Parathyroid adenoma (tissue), 2 donors: ENCODE measurements around the gene APBB2.

ENCODE experiments used
- H2AFZ ChIP-seq: fragments of 300-600 bp; sonication (generic); one replicate; pipeline ENCODE4 v1.7.0; 2017; ENCODE audit warnings: antibody characterized with exemption, mild to moderate bottlenecking
- H3K27ac ChIP-seq: fragments of 300-600 bp; sonication (generic); one replicate; pipeline ENCODE4 v1.7.0; 2017
- H3K27me3 ChIP-seq: fragments of 300-600 bp; sonication (generic); one replicate; pipeline ENCODE4 v1.7.0; 2017; ENCODE audit warnings: low read length; ENCODE audit not compliant: control insufficient read depth, insufficient read depth
- H3K36me3 ChIP-seq: fragments of 300-600 bp; sonication (generic); one replicate; pipeline ENCODE4 v1.7.0; 2017; ENCODE audit warnings: low read length; ENCODE audit not compliant: control insufficient read depth, insufficient read depth
- H3K4me1 ChIP-seq: fragments of 300-600 bp; sonication (generic); one replicate; pipeline ENCODE4 v1.7.0; 2017; ENCODE audit warnings: control low read depth
- H3K4me2 ChIP-seq: fragments of 300-600 bp; sonication (generic); one replicate; pipeline ENCODE4 v1.7.0; 2017; ENCODE audit warnings: low read length
- H3K4me3 ChIP-seq: fragments of 300-600 bp; sonication (generic); one replicate; pipeline ENCODE4 v1.7.0; 2017; ENCODE audit warnings: low read depth, low read length
- H3K79me2 ChIP-seq: fragments of 300-600 bp; sonication (generic); one replicate; pipeline ENCODE4 v1.7.0; 2017; ENCODE audit warnings: control low read depth
- H3K9ac ChIP-seq: fragments of 300-600 bp; sonication (generic); one replicate; pipeline ENCODE4 v1.7.0; 2017; ENCODE audit warnings: mild to moderate bottlenecking
- H3K9me3 ChIP-seq: fragments of 300-600 bp; sonication (generic); one replicate; pipeline ENCODE4 v1.7.0; 2017; ENCODE audit warnings: low read length; ENCODE audit not compliant: control insufficient read depth
- TF ChIP-seq, protein P1 (sequence below): fragments of 300-600 bp; sonication (generic); IDR thresholded peaks from one replicate; pipeline ENCODE4 v1.7.0; 2017; ENCODE audit warnings: antibody characterized with exemption, mild to moderate bottlenecking
- donor health status: primary hyperparathyroidism.

The APBB2 gene

DNA sequence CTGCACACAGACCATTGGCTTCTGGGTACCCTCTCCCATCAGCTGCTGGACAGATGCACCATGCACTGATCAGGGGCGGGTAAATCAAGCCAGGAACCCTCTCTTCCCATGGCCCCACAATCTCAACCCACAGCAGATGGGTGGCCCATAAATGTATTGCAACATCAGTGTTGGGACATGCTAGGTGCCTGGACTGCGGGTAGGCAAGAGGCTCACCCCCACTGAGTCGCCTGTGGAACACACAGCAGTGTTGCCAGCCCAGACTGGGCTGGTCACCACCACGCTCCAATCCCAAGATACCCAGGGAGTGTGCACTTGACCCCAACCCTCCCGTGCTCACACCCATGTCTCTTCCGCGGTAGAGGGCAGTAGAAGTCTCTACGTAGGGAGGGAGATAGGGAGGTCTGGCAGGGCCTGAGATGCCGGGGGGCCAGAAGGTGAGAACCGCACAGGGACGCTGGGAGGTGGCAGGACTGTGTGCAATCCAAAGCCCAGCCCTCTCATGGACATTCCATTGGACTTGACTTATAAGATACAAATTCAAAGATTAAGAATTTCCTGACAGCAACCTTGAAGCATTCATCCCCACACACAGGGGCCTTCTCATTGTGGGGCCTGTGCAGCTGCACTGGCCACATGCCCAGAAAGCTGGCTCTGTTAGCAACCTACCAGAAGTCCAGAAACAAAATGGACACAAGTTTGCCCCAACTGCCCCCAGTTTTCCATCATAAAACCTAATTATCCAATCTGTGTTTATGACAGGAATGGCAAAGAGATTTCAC lies 280.9 kb downstream of the APBB2 start:
- H3K27me3 ChIP-seq = no peaks in the 10 kb centered on the region
- H3K4me1 ChIP-seq = no peaks in the 10 kb centered on the region
- TF ChIP-seq, protein P1, sequence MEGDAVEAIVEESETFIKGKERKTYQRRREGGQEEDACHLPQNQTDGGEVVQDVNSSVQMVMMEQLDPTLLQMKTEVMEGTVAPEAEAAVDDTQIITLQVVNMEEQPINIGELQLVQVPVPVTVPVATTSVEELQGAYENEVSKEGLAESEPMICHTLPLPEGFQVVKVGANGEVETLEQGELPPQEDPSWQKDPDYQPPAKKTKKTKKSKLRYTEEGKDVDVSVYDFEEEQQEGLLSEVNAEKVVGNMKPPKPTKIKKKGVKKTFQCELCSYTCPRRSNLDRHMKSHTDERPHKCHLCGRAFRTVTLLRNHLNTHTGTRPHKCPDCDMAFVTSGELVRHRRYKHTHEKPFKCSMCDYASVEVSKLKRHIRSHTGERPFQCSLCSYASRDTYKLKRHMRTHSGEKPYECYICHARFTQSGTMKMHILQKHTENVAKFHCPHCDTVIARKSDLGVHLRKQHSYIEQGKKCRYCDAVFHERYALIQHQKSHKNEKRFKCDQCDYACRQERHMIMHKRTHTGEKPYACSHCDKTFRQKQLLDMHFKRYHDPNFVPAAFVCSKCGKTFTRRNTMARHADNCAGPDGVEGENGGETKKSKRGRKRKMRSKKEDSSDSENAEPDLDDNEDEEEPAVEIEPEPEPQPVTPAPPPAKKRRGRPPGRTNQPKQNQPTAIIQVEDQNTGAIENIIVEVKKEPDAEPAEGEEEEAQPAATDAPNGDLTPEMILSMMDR = no peak
- H3K27ac ChIP-seq = no peak overlapping the region
- H3K4me3 ChIP-seq = no peak overlapping the region
- no peak overlapping the region for H3K4me2 ChIP-seq
- no peak overlapping the region for H2AFZ ChIP-seq
- no peaks in the 10 kb centered on the region for H3K36me3 ChIP-seq
- no peaks in the 10 kb centered on the region for H3K79me2 ChIP-seq
- no peak overlapping the region for H3K9ac ChIP-seq
- H3K9me3 ChIP-seq = no peaks in the 10 kb centered on the region

GRCh38 chr4:40931841-40932240 lies 282.5 kb downstream of the APBB2 start:
- Histone ChIP-seq H3K9ac (no peak overlapping the region), H3K27me3 (no peaks in the 10 kb centered on the region), H3K79me2 (no peaks in the 10 kb centered on the region), H3K4me3 (no peak overlapping the region), H3K27ac (no peak overlapping the region), H3K36me3 (no peaks in the 10 kb centered on the region), H3K9me3 (no peaks in the 10 kb centered on the region), H3K4me1 (no peaks in the 10 kb centered on the region), H3K4me2 (no peak overlapping the region), H2AFZ (no peak overlapping the region)
- TF ChIP-seq, protein P1 = no peak

DNA sequence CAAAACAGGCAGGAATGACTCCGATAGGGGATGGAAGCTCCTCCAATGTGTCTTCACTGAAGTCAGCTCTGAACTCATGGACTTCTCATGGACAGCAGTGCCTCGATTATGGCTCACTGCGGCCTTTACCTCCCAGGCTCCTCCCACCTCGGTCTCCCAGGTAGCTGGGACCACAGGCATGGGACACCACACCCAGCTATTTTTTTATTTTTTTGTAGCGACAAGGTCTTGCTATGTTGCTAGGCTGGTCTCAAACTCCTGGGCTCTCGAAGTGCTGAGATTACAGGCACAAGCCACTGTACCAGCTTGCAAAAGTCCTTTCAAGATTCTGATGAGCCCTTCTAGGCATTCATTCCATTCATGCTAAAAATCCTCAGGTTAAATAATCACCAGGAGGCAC lies 283.1 kb downstream of the APBB2 start:
- H3K27me3 ChIP-seq = no peaks in the 10 kb centered on the region
- H3K9ac ChIP-seq = no peak overlapping the region
- H3K79me2 ChIP-seq = no peaks in the 10 kb centered on the region
- no peaks in the 10 kb centered on the region for H3K9me3 ChIP-seq
- H3K4me3 ChIP-seq = no peak overlapping the region
- H2AFZ ChIP-seq = no peak overlapping the region
- no peak overlapping the region for H3K27ac ChIP-seq
- H3K4me2 ChIP-seq = no peak overlapping the region
- no peaks in the 10 kb centered on the region for H3K36me3 ChIP-seq
- TF ChIP-seq, protein P1 = no peak
- no peaks in the 10 kb centered on the region for H3K4me1 ChIP-seq

DNA sequence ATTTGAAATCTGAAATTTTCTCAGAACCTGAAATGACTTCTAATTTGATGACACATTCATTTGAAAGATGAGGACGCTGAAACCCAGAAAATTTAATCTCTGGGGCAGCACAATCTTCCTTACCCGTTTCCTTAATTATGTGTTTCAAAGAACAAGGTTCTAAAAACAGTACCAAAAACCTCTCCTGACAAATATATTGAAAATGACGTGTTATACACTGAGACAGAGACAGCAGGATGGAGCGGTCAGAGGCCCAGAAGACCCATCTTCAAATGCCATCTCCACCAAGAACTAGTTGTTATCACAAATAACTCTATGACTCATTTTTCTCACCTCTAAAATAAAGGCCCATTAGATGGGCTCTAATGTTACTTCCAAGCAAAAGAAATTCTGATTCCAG lies 287.3 kb downstream of the APBB2 start:
- no peaks in the 10 kb centered on the region for H3K27me3 ChIP-seq
- no peaks in the 10 kb centered on the region for H3K4me1 ChIP-seq
- no peaks in the 10 kb centered on the region for H3K9me3 ChIP-seq
- H3K9ac ChIP-seq = no peak overlapping the region
- H3K79me2 ChIP-seq = no peaks in the 10 kb centered on the region
- no peaks in the 10 kb centered on the region for H3K36me3 ChIP-seq
- TF ChIP-seq, protein P1 = no peak
- no peak overlapping the region for H3K27ac ChIP-seq
- H3K4me3 ChIP-seq = no peak overlapping the region
- no peak overlapping the region for H3K4me2 ChIP-seq
- H2AFZ ChIP-seq = no peak overlapping the region

GRCh38 chr4:40924793-40925117 lies 289.6 kb downstream of the APBB2 start:
- Histone ChIP-seq H3K9ac (no peak overlapping the region), H2AFZ (no peak overlapping the region), H3K79me2 (no peaks in the 10 kb centered on the region), H3K4me1 (no peaks in the 10 kb centered on the region), H3K4me3 (no peak overlapping the region), H3K27ac (no peak overlapping the region), H3K36me3 (no peaks in the 10 kb centered on the region), H3K9me3 (no peaks in the 10 kb centered on the region), H3K27me3 (no peaks in the 10 kb centered on the region), H3K4me2 (no peak overlapping the region)
- TF ChIP-seq, protein P1 = no peak
